ENCODE measurements around the gene TNFRSF17.

- no peak for TF ChIP-seq CTCF (IDR thresholded peaks at IDR 0.05)
- no peak for TF ChIP-seq EP300 (IDR thresholded peaks at IDR 0.05)
- TF ChIP-seq POLR2A (IDR thresholded peaks at IDR 0.05) = no peak
Measured at GRCh38 chr16:12017558-12017957, 52.5 kb downstream of the TNFRSF17 start.

Data from tibial nerve (tissue), 4 donors.